Mononuclear cell (primary cell): ENCODE results near the gene CLCN6. TPM values are rescaled to one million over a fixed set of nuclear protein-coding genes. Genes with fewer than 3 reads are reported as not detected.

ENCODE experiments used
- H3K27me3 ChIP-seq: 2 replicates; pipeline ENCODE4 v1.6.0; 2011; ENCODE audit warnings: low read length, control low read depth; ENCODE audit not compliant: insufficient read depth
- H3K4me1 ChIP-seq: 2 replicates; pipeline ENCODE4 v1.5.1; 2011; ENCODE audit warnings: mild to moderate bottlenecking, low read length, control low read depth; ENCODE audit not compliant: insufficient read depth
- H3K4me3 ChIP-seq: 2 replicates; pipeline ENCODE4 v1.5.1; 2011; ENCODE audit warnings: mild to moderate bottlenecking, low read length, moderate library complexity
- H3K9me3 ChIP-seq: 2 replicates; pipeline ENCODE4 v1.5.1; 2011; ENCODE audit warnings: low read depth, mild to moderate bottlenecking, control low read depth, low read length
- total RNA-seq: library from RNA; depleted of rRNA; stranded (reverse); fragments of >200 nt; gene quantifications from one replicate; pipeline ENCODE4 v1.2.3, GENCODE V29; 2012

Gene CLCN6, protein sequence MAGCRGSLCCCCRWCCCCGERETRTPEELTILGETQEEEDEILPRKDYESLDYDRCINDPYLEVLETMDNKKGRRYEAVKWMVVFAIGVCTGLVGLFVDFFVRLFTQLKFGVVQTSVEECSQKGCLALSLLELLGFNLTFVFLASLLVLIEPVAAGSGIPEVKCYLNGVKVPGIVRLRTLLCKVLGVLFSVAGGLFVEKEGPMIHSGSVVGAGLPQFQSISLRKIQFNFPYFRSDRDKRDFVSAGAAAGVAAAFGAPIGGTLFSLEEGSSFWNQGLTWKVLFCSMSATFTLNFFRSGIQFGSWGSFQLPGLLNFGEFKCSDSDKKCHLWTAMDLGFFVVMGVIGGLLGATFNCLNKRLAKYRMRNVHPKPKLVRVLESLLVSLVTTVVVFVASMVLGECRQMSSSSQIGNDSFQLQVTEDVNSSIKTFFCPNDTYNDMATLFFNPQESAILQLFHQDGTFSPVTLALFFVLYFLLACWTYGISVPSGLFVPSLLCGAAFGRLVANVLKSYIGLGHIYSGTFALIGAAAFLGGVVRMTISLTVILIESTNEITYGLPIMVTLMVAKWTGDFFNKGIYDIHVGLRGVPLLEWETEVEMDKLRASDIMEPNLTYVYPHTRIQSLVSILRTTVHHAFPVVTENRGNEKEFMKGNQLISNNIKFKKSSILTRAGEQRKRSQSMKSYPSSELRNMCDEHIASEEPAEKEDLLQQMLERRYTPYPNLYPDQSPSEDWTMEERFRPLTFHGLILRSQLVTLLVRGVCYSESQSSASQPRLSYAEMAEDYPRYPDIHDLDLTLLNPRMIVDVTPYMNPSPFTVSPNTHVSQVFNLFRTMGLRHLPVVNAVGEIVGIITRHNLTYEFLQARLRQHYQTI
- total RNA-seq: 7.8 TPM

DNA sequence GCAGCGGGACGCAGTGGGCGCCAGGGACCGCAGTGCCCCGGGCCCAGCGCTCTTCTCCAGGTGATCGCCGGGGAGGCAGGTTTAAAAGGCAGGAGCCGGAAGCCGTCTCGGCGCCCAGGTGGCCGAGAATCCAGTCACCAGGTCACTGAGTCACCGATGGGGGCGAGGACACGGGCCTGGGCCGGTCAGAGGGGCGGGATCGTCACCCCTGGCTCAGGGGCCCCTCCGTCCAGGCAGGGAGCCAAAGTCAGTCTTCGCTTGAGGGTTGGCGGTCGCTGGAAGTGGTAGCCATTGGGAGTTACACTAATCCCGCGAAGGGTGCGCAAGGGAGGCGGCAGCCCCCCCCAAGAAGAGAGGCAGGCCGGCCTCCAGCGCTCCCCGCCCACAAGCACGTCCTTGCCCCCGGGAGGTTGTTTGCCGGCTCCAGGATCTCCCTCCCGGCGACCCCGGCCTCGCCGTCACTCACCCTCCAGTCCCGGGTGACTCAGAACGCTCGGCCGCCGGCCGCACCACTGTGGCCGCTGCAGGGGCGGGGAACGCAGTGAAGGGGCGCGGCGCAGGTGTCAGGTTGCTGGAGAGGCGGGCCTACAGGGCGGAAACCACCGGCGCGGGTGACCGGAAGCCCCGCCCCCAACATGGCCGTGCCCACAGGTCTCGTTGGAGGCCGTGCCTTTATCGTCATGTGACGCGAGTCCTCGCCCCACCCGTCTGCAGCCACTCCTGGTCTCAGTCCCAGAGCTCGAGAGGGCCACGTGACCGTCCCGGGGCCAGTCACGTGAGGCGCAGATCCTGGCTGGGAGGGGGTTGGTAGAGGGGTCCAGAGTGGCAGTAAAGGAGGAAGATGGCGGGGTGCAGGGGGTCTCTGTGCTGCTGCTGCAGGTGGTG, at the start of gene CLCN6, which contains the start of gene MTHFR:
TSS of gene CLCN6 (plus strand) at position 770 of the 885 bp plus-strand sequence. CDS start at position 842, 72 bp downstream.
TSS of gene MTHFR (minus strand) at position 543 of the 885 bp plus-strand sequence. CDS start 2,848 bp downstream, outside the sequence.
- Histone ChIP-seq H3K9me3 (no peaks in the 10 kb centered on the region), H3K4me3 (peak within 1 kb of the TSS; percentile 79), H3K27me3 (no peaks in the 10 kb centered on the region), H3K4me1 (peaks cover 61% of the 10 kb centered on the region)

DNA sequence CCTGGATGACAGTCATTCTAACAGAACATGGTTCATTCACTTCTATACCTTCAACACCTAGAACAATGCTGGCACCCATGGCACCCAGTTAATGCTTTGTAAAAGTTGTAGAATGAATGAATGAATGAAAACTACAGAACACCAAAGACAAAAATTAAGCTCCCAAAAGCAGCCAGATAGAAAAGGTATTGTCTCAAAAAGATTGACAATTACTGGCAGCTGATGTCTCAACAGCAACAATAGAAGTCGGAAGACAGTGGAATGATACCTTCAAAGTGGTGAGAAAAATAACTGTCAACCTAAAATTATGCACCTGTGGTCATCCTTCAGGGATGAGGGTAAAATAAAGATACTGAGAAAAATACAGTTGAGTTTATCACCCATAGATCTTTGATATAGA, 48.9 kb upstream of the CLCN6 start:
- Histone ChIP-seq H3K9me3 (no peaks in the 10 kb centered on the region), H3K27me3 (peaks cover 6% of the 10 kb centered on the region), H3K4me3 (no peak overlapping the region), H3K4me1 (no peaks in the 10 kb centered on the region)

DNA sequence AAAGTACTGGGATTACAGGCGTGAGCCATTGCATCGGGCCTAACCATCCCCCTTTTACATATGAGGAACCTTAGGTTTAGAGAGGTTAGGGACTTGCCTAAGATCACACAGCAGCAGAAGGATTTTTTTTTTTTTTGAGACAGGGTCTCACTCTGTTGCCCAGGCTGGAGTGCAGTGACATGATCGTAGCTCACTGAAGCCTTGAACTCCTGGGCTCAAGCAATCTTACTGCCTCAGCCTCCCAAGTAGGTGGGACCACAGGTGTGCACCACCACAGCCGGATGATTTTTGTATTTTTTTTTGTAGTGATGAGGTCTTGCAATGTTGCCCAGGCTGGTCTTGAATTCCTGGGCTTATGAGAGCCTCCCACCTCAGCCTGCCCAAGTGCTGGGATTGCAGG, 46.2 kb upstream of the CLCN6 start:
- Histone ChIP-seq H3K9me3 (no peaks in the 10 kb centered on the region), H3K4me3 (no peak overlapping the region), H3K4me1 (no peaks in the 10 kb centered on the region), H3K27me3 (peaks cover 6% of the 10 kb centered on the region)

DNA sequence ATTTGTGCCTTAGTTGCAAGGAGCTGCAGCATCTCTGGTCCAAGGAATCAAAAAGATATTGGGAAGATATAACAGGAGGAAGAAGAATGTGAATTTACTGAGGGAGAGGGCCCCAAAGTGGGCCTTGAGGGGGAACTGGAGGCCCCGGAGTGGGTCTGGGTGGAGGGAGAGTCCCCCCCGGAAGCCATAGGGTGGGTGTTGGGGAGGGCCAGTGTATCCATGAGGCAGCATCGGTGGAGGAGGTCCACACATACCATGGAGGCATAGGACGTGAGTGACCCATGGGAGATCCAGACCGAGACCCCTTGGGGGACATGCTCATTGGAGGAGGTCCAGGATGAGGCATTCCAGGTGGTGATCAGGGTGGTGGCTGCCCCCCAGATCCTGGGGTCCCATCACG, 44.7 kb upstream of the CLCN6 start:
- no peak overlapping the region for H3K4me3 ChIP-seq
- no peaks in the 10 kb centered on the region for H3K9me3 ChIP-seq
- no peaks in the 10 kb centered on the region for H3K4me1 ChIP-seq
- peaks cover 6% of the 10 kb centered on the region for H3K27me3 ChIP-seq

DNA sequence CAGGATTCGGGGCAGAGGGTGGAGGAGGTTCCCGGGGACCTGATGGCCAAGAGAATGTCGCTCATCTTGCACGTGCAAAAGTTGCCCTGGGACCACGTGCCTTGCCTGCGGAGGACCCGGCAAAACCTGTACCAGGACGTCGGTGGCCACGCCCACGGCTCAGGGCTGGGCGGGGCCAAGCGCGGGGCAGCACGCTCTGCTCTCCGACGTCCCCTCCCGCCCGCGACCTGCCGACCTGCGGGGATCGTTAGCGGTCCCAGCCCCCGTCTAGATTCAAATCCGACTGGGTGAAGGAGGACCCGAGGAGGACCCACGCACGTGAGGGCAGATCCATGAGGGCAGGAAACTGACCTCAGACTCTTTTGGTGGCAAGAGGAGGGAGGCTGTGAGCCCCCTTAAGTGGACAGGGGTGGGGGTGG, 44.0 kb upstream of the CLCN6 start, which contains the start of gene C1orf167:
TSS of gene C1orf167 (plus strand) at position 206 of the 419 bp plus-strand sequence. CDS start 2,208 bp downstream, outside the sequence.
- Histone ChIP-seq H3K27me3 (peaks cover 6% of the 10 kb centered on the region), H3K4me1 (no peaks in the 10 kb centered on the region), H3K9me3 (no peaks in the 10 kb centered on the region), H3K4me3 (no peak within 1 kb of the TSS)

DNA sequence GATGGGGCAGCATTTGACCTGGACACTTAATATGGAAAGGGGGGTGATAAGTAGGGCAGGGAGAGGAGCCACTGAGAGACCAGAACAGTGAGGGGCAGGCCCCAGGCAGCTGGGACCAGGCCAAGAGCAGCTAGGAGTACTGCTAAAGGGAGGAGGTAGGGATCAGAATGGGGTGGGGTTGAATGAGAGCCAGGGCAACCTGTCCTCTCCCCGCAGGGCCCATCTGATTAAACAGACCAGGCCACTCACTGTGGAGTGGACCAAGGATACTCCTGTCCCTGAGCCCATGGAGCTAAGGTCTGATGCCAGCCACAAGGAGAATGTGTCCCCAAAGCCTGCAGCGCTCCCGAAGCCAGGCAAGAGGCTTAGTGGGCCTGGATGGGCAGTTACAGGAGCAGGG, 41.9 kb upstream of the CLCN6 start:
- Histone ChIP-seq H3K4me3 (no peak overlapping the region), H3K9me3 (no peaks in the 10 kb centered on the region), H3K4me1 (no peaks in the 10 kb centered on the region), H3K27me3 (peaks cover 6% of the 10 kb centered on the region)

DNA sequence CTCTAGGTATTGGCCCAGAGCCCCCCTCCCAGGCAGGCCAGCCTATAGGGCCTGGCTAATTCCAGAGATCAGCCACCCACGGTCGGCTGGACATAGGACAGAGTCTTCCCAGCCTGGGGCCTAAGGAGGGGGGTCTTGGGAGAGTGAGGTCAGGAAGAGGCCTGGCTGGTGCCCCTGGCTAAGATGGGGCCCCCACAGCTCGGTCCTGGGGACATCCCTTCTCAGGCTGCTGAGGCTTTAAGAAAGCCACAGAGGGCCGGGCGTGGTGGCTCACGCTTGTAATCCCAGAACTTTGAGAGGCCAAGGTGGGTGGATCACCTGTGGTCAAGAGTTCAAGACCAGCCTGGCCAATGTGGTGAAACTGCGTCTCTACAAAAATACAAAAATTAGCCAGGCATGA, 41.5 kb upstream of the CLCN6 start:
- Histone ChIP-seq H3K4me1 (no peaks in the 10 kb centered on the region), H3K27me3 (peaks cover 6% of the 10 kb centered on the region), H3K9me3 (no peaks in the 10 kb centered on the region)

DNA sequence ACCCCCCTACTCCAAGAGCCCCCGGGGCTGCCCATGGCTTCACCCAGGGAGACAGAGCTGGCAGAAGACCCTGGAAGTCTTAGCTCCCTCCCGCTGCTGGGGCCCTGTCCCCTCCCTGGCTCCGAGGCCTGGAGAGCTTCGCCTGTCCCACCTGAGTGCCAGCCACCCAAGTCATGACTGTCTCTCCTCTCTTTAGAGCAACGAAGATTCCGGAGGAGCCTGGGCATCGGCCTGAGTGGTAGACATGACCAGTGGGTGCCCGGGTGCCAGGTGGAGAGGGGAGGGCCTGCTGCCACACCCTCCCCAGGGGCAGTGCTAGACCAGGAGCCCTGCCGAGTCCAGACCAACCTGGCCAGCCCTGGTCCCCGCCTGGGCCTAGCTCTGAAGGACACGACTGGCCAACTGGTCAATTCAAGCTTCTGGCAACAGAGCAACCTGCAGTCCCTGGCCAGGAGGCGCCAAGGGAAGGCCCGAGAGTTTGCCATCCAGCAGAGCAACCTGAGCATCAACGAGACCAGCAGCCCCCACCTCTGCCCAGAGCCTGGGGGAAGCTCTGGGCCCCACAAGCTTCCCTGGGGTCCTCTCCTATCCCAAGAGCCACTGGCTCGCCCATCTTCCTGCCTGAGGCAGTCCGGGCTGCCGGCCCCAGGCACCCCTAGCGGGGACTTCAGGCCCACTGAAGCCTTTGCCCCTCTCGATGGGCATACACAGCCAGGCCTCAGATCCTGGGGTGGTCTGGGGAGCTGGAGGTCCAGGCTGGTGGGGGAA, 40.1 kb upstream of the CLCN6 start:
- no peak overlapping the region for H3K4me3 ChIP-seq
- no peaks in the 10 kb centered on the region for H3K9me3 ChIP-seq
- H3K4me1 ChIP-seq: no peaks in the 10 kb centered on the region
- peaks cover 6% of the 10 kb centered on the region for H3K27me3 ChIP-seq

More for the DNA sequence above, 41.5 kb upstream of the CLCN6 start:
- no peak overlapping the region for H3K4me3 ChIP-seq

DNA sequence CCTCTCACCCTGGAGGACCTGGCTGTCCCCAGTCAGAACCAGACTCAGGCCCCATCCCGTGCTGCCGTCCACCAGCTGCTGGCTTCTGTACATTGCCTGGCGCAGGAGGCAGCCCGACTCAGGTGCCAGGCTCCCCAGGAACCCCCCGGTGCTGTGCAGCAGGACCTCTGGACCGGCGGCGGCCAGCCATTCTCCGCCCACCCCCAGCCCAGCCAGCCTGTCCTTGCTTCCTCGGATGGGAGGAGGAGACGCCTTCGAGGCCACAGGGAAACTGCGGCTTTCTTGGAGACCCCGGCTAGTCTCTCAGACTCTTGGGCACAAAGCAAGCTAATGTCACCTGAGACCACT, 39.6 kb upstream of the CLCN6 start:
- Histone ChIP-seq H3K4me3 (no peak overlapping the region), H3K27me3 (peaks cover 5% of the 10 kb centered on the region), H3K4me1 (no peaks in the 10 kb centered on the region), H3K9me3 (no peaks in the 10 kb centered on the region)

DNA sequence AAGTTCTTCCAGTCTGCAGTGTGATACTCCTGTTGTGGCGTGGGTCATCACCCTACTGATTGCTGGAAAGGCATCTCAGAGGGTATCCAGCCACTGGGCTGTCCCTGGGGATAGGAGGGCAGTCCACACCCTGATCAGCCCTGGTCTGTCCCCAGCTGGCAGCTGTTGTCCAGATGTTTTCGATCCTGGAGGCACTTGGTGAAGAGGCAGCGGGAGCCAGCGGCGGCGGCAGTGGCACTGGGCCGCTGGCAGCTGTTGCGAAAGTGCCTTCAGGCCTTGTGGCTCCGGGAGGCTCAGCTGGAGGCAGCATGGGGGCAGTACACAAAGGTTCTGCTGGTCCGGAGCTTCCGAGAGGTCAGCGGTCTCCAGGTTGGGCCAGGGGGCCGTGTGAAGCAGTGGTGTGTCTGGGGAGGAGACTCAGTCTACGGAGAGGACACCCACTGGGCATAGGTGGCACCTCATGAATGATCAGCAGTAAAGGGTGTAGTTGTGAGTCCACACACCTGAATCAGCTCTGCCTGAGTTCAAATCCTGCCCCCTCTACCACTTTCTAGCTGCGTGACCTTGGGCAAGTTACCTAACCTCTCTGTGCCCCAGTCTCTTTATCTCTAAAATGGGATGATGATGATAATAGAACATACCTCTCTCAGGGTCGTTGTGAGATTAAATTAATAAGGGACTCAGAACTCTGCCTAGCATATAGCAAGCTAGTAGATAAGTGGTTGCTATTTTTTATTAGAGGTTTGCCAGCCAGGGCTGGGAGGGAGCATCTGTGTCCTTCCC, 37.9 kb upstream of the CLCN6 start:
- no peaks in the 10 kb centered on the region for H3K4me1 ChIP-seq
- H3K4me3 ChIP-seq: no peak overlapping the region
- H3K9me3 ChIP-seq: no peaks in the 10 kb centered on the region
- H3K27me3 ChIP-seq: no peaks in the 10 kb centered on the region

DNA sequence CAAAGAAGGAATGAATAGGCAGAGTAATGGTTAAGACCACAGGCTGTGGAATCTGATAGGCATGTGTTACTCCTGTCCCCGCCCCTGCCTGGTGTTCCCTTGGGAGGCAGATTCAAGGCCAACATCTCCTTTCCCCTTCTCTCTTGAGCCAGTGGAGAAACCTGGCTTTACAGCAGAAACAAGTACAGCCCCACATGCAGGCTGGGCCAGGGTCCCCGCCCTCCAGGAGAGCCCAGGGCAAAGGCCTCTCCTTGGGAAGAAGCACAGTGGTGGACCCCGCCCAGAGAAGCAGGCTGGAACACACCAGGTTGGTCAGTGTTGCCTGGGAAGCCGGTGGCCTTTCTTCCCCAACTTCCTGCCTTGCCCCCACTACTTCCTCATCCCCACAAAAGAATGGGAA, 37.2 kb upstream of the CLCN6 start:
- Histone ChIP-seq H3K4me3 (no peak overlapping the region), H3K27me3 (no peaks in the 10 kb centered on the region), H3K9me3 (no peaks in the 10 kb centered on the region), H3K4me1 (no peaks in the 10 kb centered on the region)

DNA sequence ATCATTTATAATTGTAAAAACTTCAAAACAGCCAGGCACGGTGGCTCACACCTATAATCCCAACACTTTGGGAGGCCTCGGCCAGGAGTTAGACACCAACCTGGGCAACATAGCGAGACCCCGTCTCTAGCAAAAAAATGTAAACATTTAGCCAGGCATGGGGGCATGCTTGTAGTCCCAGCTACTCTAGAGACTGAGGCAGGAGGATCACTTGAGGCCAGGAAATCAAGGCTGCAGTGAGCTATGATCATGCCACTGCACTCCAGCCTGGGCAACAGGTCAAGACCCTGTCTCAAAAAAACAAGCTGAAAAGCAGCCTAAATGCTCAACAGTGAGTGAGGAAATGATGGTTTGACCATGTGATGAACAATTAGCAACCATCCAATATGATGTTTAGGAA, 36.7 kb upstream of the CLCN6 start:
- no peaks in the 10 kb centered on the region for H3K9me3 ChIP-seq
- H3K27me3 ChIP-seq: no peaks in the 10 kb centered on the region
- H3K4me1 ChIP-seq: no peaks in the 10 kb centered on the region
- H3K4me3 ChIP-seq: no peak overlapping the region

DNA sequence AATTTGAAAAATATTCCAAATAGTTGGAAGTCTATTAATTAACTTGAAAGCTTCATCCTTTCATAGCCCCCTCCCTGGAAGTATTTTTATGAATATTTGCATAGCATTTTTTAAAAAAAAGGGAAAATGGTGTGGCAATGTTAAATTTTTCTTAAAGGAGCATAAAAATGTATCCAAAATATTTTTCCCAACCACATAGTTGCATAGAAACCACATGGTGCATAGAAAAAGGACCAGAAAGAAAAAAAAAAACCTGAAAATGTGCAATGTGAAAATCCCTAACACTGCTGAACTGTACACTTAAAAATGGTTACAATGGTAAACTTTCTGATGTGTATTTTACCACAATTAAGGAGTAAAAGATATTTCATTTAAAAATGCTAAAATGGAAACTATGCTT, 36.0 kb upstream of the CLCN6 start:
- Histone ChIP-seq H3K27me3 (no peaks in the 10 kb centered on the region), H3K4me1 (no peaks in the 10 kb centered on the region), H3K9me3 (no peaks in the 10 kb centered on the region), H3K4me3 (no peak overlapping the region)
